ENCODE data around the gene HIF3A. TPM values are rescaled to one million over a fixed set of nuclear protein-coding genes. Genes with fewer than 3 reads are reported as not detected.
"Not testable (repeated sequence)": the region's sequence is repeated elsewhere in the genome, so short reads cannot be mapped to it uniquely, and the experiment has no call there.

HIF3A gene
- total and polyA plus RNA-seq, 2 donors = 0.66 to 13.1 TPM

DNA sequence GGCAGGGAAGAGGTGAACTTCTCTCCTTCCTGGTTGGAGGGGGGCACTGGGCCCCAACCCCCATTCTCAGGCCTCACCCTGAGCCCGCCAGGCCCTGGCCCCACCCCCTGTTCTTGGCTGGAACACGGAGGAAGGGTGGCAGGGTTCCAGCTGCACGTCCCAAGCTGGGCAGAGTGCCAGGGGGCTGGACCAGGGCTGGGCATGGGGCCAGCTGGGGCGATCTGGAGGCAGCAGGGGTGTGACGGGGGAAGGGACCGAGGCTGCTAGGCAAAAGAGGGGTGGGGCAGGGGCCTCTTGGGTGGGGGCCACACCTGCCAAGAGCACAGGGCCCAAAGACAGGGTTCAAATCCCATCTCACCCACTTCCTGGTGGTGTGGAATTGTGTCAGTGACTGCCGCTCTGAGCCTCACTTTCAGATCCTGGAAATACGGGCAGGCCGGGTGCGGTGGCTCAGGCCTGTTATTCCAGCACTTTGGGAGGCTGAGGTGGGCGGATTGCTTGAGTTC is 2.2 kb downstream of the HIF3A start:
- DNase-seq (ENCODE audit: low read depth in 6 of 9, low spot score in 9 of 9) = peak in 1 of 9 donors; percentile 26
- H3K4me3 ChIP-seq (ENCODE audit: low read length in 2 of 2) = no peak overlapping the region
- no peaks in the 10 kb centered on the region for H3K9me3 ChIP-seq (ENCODE audit: control insufficient read depth in 2 of 2, insufficient read depth in 1 of 2, low read length in 1 of 2)
- WGBS = 34% methylated on average over 11 of the region's 11 CpGs
- H3K4me1 ChIP-seq (ENCODE audit: control insufficient read depth in 2 of 2, insufficient read depth in 2 of 2, low read length in 2 of 2) = peaks cover 0 to 10% of the 10 kb centered on the region in 2 donors
- peak overlapping the region in 1 of 2 donors; percentile 4 for H3K27ac ChIP-seq (ENCODE audit: low read depth in 1 of 2, low read length in 1 of 2)
- H3K36me3 ChIP-seq (ENCODE audit: control insufficient read depth in 2 of 2, insufficient read depth in 2 of 2, low read length in 1 of 2) = no peaks in the 10 kb centered on the region
- peaks cover 14 to 64% of the 10 kb centered on the region in 2 donors for H3K27me3 ChIP-seq (ENCODE audit: control insufficient read depth in 2 of 2, insufficient read depth in 1 of 2, low read length in 1 of 2)

DNA sequence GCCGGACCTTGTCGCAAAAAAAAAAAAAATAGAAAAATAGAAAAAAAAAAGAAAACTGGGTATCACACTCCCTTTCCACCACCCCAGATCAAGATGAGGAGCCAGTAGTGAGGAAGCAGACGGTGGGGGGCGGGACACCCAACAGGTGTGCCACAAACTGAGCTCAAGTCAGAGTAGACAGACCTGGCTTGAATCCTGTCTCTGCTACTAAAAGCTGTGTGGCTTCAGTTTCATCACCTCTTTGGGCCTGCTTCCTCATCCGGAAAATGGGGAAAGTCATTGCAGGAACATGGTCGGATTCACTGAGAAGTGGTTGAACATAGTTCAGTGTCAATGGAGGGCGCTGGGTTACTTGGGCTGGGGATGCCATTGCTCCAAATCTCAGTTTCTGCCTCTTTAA is 2.9 kb downstream of the HIF3A start:
- peaks cover 14 to 66% of the 10 kb centered on the region in 2 donors for H3K27me3 ChIP-seq (ENCODE audit: control insufficient read depth in 2 of 2, insufficient read depth in 1 of 2, low read length in 1 of 2)
- no peak for DNase-seq (ENCODE audit: low read depth in 6 of 9, low spot score in 9 of 9)

DNA sequence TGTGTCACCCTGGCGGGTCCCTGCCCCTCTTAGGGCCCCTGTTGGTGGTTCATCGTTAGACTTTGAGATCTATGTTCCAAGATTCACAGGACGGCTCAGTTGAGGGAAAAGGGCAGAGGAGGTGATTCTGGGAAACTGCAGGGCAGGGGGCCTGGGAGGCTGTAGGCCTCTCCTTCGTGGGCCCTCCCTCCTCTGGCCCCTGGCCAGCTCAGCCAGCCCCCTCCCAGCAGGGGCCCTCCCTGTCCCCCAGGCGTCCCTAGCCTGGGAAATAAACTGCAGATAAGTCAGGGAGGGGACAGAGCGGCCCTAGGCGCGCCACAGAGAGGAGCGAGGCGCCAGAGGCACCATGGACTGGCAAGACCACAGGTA is 6.5 kb downstream of the HIF3A start:
- H3K36me3 ChIP-seq (ENCODE audit: control insufficient read depth in 2 of 2, insufficient read depth in 2 of 2, low read length in 1 of 2) = no peaks in the 10 kb centered on the region
- H3K4me1 ChIP-seq (ENCODE audit: control insufficient read depth in 2 of 2, insufficient read depth in 2 of 2, low read length in 2 of 2) = peaks cover 0 to 6% of the 10 kb centered on the region in 2 donors
- peaks cover 0 to 37% of the 10 kb centered on the region in 2 donors for H3K27me3 ChIP-seq (ENCODE audit: control insufficient read depth in 2 of 2, insufficient read depth in 1 of 2, low read length in 1 of 2)
- no peak overlapping the region for H3K27ac ChIP-seq (ENCODE audit: low read depth in 1 of 2, low read length in 1 of 2)
- H3K4me3 ChIP-seq (ENCODE audit: low read length in 2 of 2) = no peak overlapping the region
- DNase-seq (ENCODE audit: low read depth in 6 of 9, low spot score in 9 of 9) = no peak
- WGBS = 87% methylated on average over 10 of the region's 10 CpGs
- no peaks in the 10 kb centered on the region for H3K9me3 ChIP-seq (ENCODE audit: control insufficient read depth in 2 of 2, insufficient read depth in 1 of 2, low read length in 1 of 2)

More for the DNA sequence above, 2.9 kb downstream of the HIF3A start:
- Histone ChIP-seq H3K9me3 (ENCODE audit: control insufficient read depth in 2 of 2, insufficient read depth in 1 of 2, low read length in 1 of 2) (no peaks in the 10 kb centered on the region), H3K27ac (ENCODE audit: low read depth in 1 of 2, low read length in 1 of 2) (no peak overlapping the region), H3K36me3 (ENCODE audit: control insufficient read depth in 2 of 2, insufficient read depth in 2 of 2, low read length in 1 of 2) (no peaks in the 10 kb centered on the region), H3K4me1 (ENCODE audit: control insufficient read depth in 2 of 2, insufficient read depth in 2 of 2, low read length in 2 of 2) (peaks cover 0 to 10% of the 10 kb centered on the region in 2 donors), H3K4me3 (ENCODE audit: low read length in 2 of 2) (no peak overlapping the region)
- 91% methylated on average over 7 of the region's 7 CpGs for WGBS

DNA sequence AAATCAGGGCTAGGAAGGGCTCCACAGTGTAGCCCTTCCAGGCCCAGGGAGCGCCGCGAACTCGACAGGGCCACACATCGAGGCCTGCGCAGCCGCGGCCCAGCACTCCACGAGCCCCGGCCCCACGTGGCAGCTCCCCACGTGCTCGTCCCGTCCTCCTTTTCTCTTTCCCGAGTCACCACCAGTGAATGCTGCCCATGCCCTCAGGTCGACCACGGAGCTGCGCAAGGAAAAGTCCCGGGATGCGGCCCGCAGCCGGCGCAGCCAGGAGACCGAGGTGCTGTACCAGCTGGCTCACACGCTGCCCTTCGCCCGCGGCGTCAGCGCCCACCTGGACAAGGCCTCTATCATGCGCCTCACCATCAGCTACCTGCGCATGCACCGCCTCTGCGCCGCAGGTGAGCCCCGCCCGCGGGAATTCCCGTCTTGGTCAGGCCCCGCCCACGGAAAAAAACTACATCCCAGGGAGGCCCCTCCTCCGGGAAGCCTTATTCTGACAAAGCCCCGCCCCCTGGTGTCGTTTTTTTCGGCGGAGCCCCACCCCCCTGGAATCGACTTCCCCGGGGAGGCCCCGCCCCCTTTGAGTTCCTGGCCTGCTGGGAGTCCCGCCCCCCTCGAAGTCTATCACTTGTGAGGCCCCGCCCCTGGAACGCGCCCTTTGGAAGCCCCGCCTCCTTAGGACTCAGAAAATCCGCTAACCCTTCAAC is 7.0 kb downstream of the HIF3A start:
- Histone ChIP-seq H3K4me3 (ENCODE audit: low read length in 2 of 2) (no peak overlapping the region), H3K36me3 (ENCODE audit: control insufficient read depth in 2 of 2, insufficient read depth in 2 of 2, low read length in 1 of 2) (no peaks in the 10 kb centered on the region), H3K27me3 (ENCODE audit: control insufficient read depth in 2 of 2, insufficient read depth in 1 of 2, low read length in 1 of 2) (peaks cover 0 to 34% of the 10 kb centered on the region in 2 donors), H3K9me3 (ENCODE audit: control insufficient read depth in 2 of 2, insufficient read depth in 1 of 2, low read length in 1 of 2) (no peaks in the 10 kb centered on the region), H3K27ac (ENCODE audit: low read depth in 1 of 2, low read length in 1 of 2) (no peak overlapping the region), H3K4me1 (ENCODE audit: control insufficient read depth in 2 of 2, insufficient read depth in 2 of 2, low read length in 2 of 2) (peaks cover 0 to 6% of the 10 kb centered on the region in 2 donors)
- no peak for DNase-seq (ENCODE audit: low read depth in 6 of 9, low spot score in 9 of 9)
- 82% methylated on average over 56 of the region's 56 CpGs for WGBS

DNA sequence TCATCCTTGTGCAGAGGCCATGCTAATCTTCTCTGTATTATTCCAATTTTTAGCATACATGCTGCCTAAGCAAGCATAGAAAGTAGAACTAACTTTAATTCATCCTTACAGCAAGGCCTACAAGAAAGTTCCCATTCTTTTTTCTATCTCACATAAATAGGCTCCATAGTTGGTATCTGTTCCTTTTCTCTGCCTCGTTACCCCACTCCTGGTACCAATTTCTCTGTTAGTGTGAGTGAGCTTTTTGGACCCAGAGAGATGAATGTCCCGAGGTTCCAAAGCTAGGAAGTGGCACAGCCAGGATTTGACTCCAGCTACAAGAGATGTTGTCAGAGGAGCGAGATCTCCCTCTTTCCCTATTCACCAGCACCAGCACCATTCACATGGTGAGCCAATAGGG is 9.7 kb downstream of the HIF3A start:
- Histone ChIP-seq H3K9me3 (ENCODE audit: control insufficient read depth in 2 of 2, insufficient read depth in 1 of 2, low read length in 1 of 2) (no peaks in the 10 kb centered on the region), H3K27ac (ENCODE audit: low read depth in 1 of 2, low read length in 1 of 2) (no peak overlapping the region), H3K4me3 (ENCODE audit: low read length in 2 of 2) (no peak overlapping the region), H3K36me3 (ENCODE audit: control insufficient read depth in 2 of 2, insufficient read depth in 2 of 2, low read length in 1 of 2) (no peaks in the 10 kb centered on the region), H3K4me1 (ENCODE audit: control insufficient read depth in 2 of 2, insufficient read depth in 2 of 2, low read length in 2 of 2) (peaks cover 0 to 3% of the 10 kb centered on the region in 2 donors), H3K27me3 (ENCODE audit: control insufficient read depth in 2 of 2, insufficient read depth in 1 of 2, low read length in 1 of 2) (peaks cover 0 to 19% of the 10 kb centered on the region in 2 donors)
- 91% methylated on average over 3 of the region's 3 CpGs for WGBS
- DNase-seq (ENCODE audit: low read depth in 6 of 9, low spot score in 9 of 9) = no peak

DNA sequence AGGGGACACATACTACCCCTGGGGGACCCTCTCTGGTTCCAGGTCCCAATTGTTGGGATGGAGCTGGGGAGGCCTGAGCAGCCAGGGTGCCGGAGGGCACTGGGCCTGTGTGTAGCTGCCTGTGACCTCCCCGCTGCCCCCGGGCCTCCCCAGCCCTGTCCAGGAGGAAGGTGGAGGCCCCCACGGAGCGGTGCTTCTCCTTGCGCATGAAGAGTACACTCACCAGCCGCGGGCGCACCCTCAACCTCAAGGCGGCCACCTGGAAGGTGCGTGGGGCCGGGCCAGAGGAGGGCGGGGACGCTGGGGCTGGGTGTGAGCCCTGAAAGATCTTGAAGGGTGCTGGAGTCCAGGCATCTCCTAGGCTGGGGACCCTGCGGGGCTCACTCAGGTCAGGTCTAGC is 11.7 kb downstream of the HIF3A start:
- H3K27me3 ChIP-seq (ENCODE audit: control insufficient read depth in 2 of 2, insufficient read depth in 1 of 2, low read length in 1 of 2) = peaks cover 0 to 9% of the 10 kb centered on the region in 2 donors
- no peaks in the 10 kb centered on the region for H3K9me3 ChIP-seq (ENCODE audit: control insufficient read depth in 2 of 2, insufficient read depth in 1 of 2, low read length in 1 of 2)
- H3K4me3 ChIP-seq (ENCODE audit: low read length in 2 of 2) = no peak overlapping the region
- no peak for DNase-seq (ENCODE audit: low read depth in 6 of 9, low spot score in 9 of 9)
- no peaks in the 10 kb centered on the region for H3K36me3 ChIP-seq (ENCODE audit: control insufficient read depth in 2 of 2, insufficient read depth in 2 of 2, low read length in 1 of 2)
- H3K27ac ChIP-seq (ENCODE audit: low read depth in 1 of 2, low read length in 1 of 2) = no peak overlapping the region
- 95% methylated on average over 15 of the region's 15 CpGs for WGBS
- H3K4me1 ChIP-seq (ENCODE audit: control insufficient read depth in 2 of 2, insufficient read depth in 2 of 2, low read length in 2 of 2) = no peaks in the 10 kb centered on the region

DNA sequence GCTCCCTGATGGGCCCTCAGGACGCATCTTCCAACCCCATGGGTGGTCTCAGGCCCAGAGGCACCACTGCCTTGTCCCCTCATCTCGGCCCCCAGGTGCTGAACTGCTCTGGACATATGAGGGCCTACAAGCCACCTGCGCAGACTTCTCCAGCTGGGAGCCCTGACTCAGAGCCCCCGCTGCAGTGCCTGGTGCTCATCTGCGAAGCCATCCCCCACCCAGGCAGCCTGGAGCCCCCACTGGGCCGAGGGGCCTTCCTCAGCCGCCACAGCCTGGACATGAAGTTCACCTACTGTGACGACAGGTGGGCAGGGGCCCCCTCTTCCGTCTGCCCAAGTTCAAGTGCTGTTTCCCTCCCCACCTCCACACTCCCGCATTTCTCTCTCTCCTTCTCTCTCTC is 12.2 kb downstream of the HIF3A start:
- WGBS = 87% methylated on average over 10 of the region's 10 CpGs
- no peak overlapping the region for H3K4me3 ChIP-seq (ENCODE audit: low read length in 2 of 2)
- H3K9me3 ChIP-seq (ENCODE audit: control insufficient read depth in 2 of 2, insufficient read depth in 1 of 2, low read length in 1 of 2) = no peaks in the 10 kb centered on the region
- peaks cover 0 to 4% of the 10 kb centered on the region in 2 donors for H3K27me3 ChIP-seq (ENCODE audit: control insufficient read depth in 2 of 2, insufficient read depth in 1 of 2, low read length in 1 of 2)
- no peaks in the 10 kb centered on the region for H3K4me1 ChIP-seq (ENCODE audit: control insufficient read depth in 2 of 2, insufficient read depth in 2 of 2, low read length in 2 of 2)
- no peak for DNase-seq (ENCODE audit: low read depth in 6 of 9, low spot score in 9 of 9)
- H3K27ac ChIP-seq (ENCODE audit: low read depth in 1 of 2, low read length in 1 of 2) = no peak overlapping the region
- H3K36me3 ChIP-seq (ENCODE audit: control insufficient read depth in 2 of 2, insufficient read depth in 2 of 2, low read length in 1 of 2) = no peaks in the 10 kb centered on the region

DNA sequence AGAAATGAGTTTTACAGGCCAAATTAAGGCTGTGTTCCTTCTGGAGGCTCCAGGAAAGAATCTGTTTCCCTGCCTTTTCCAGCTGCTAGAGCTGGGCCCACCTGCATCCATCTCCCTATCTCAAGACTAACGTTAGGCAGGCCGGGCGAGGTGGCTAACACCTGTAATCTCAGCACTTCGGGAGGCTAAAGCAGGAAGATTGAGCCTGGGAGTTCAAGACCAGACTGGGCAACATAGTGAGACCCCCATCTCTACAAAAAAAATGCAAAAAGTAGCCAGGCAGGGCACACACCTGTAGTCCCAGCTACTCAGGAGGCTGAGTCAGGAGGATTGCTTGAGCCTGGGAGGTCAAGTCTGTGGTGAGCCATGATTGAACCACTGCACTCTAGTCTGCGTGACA is 14.6 kb downstream of the HIF3A start:
- Histone ChIP-seq H3K9me3 (ENCODE audit: control insufficient read depth in 2 of 2, insufficient read depth in 1 of 2, low read length in 1 of 2) (no peaks in the 10 kb centered on the region), H3K36me3 (ENCODE audit: control insufficient read depth in 2 of 2, insufficient read depth in 2 of 2, low read length in 1 of 2) (no peaks in the 10 kb centered on the region), H3K4me1 (ENCODE audit: control insufficient read depth in 2 of 2, insufficient read depth in 2 of 2, low read length in 2 of 2) (no peaks in the 10 kb centered on the region), H3K27ac (ENCODE audit: low read depth in 1 of 2, low read length in 1 of 2) (no peak overlapping the region), H3K4me3 (ENCODE audit: low read length in 2 of 2) (no peak overlapping the region), H3K27me3 (ENCODE audit: control insufficient read depth in 2 of 2, insufficient read depth in 1 of 2, low read length in 1 of 2) (no peaks in the 10 kb centered on the region)
- WGBS = 98% methylated on average over 5 of the region's 5 CpGs
- no peak for DNase-seq (ENCODE audit: low read depth in 6 of 9, low spot score in 9 of 9)

DNA sequence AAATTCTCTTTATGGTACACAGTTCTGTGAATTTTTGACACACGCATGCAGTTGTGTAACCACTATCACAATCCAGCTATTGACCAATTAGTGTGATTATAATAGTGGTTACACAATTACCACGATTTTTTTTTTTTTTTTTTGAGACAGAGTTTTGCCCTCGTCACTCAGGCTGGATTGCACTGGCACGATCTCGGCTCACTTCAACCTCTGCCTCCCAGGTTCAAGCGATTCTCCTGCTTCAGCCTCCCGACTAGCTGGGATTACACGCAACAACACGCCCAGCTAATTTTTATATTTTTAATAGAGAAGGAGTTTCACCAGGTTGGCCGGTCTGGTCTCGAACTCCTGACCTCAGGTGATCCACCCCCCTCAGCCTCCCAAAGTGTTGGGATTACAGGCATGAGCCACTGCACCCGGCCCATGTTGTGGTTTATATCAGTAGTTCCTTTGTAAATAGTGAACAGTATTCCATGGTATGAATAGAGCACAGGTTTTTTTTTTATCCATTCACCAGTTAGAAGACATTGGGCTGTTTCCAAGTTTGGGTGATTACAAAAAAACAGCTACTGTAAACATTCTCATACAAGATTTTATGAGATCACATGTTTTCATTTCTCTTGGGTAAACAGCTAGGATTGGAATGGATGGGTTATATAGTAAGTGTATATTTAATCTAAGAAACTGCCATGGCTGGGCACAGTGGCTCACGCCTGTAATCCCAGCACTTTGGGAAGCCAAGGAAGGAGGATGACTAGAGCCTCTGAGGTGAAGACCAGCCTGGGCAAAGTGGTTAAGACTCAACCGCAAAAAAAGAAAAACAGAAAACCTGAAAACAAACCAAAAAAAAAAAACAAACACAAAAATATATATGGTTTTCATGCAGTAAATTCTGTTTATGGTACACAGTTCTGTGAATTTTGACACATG is 17.0 kb downstream of the HIF3A start:
- not testable (repeated sequence) for H3K4me1 ChIP-seq (ENCODE audit: control insufficient read depth in 2 of 2, insufficient read depth in 2 of 2, low read length in 2 of 2); H3K36me3 ChIP-seq (ENCODE audit: control insufficient read depth in 2 of 2, insufficient read depth in 2 of 2, low read length in 1 of 2); DNase-seq (ENCODE audit: low read depth in 6 of 9, low spot score in 9 of 9); H3K9me3 ChIP-seq (ENCODE audit: control insufficient read depth in 2 of 2, insufficient read depth in 1 of 2, low read length in 1 of 2); H3K27me3 ChIP-seq (ENCODE audit: control insufficient read depth in 2 of 2, insufficient read depth in 1 of 2, low read length in 1 of 2); H3K27ac ChIP-seq (ENCODE audit: low read depth in 1 of 2, low read length in 1 of 2); H3K4me3 ChIP-seq (ENCODE audit: low read length in 2 of 2)
- 94% methylated on average over 14 of the region's 14 CpGs for WGBS
